NT2/D1 (cell line): Measurements from ENCODE around the gene INO80C.

Experiments
- SUZ12 ChIP-seq: IDR thresholded peaks from 2 replicates; pipeline ENCODE4 v1.6.1; 2011; ENCODE audit not compliant: insufficient read length, insufficient read depth; ENCODE audit errors: extremely low read depth
- YY1 ChIP-seq: IDR thresholded peaks from 2 replicates; pipeline ENCODE4 v1.6.1; 2011; ENCODE audit not compliant: insufficient read length, insufficient read depth
- ZNF274 ChIP-seq: IDR thresholded peaks from 2 replicates; pipeline ENCODE4 v1.6.1; 2011; ENCODE audit warnings: mild to moderate bottlenecking, low read depth, low read length

- no peak for TF ChIP-seq ZNF274
- TF ChIP-seq SUZ12 = no peak
- TF ChIP-seq YY1 = no peak
Measured at GRCh38 chr18:35514752-35515459, 17.1 kb upstream of the INO80C start.
